K562 (cell line): Measurements from ENCODE around the gene HAPLN2. TPM values are rescaled to one million over a fixed set of nuclear protein-coding genes. Genes with fewer than 3 reads are reported as not detected.

Experiments used
- ARHGAP35 ChIP-seq: fragments of 450-650 bp; IDR thresholded peaks from 2 replicates; pipeline ENCODE4 v1.6.1; 2018; ENCODE audit not compliant: partially characterized antibody
- BDP1 ChIP-seq: IDR thresholded peaks from 3 replicates; pipeline ENCODE4 v1.6.1; 2011; ENCODE audit not compliant: insufficient read length, insufficient read depth
- CSDE1 ChIP-seq, 2 experiments: fragments of 450-650 bp; IDR thresholded peaks; 2 replicates each; pipeline ENCODE4 v1.6.1; 2016; ENCODE audit warnings: mild to moderate bottlenecking in 1 of 2
- EP300 ChIP-seq: IDR thresholded peaks from 2 replicates; pipeline ENCODE4 v1.6.1; 2012; ENCODE audit warnings: low read length, improper control_type of control experiment
- EP400 ChIP-seq: fragments of 450-650 bp; IDR thresholded peaks from 2 replicates; pipeline ENCODE4 v1.6.1; 2017; ENCODE audit warnings: antibody characterized with exemption, mild to moderate bottlenecking, moderate library complexity
- FOXP1 ChIP-seq: sonication (generic); formaldehyde crosslinking; IDR thresholded peaks from 2 replicates; pipeline ENCODE4 v1.8.0; 2022; ENCODE audit warnings: mild to moderate bottlenecking, missing genetic modification reagents
- GABPA ChIP-seq: fragments of 200-800 bp; sonication (Bioruptor generic); conservative IDR thresholded peaks from 2 replicates; pipeline ENCODE4 v1.6.1; 2016; ENCODE audit warnings: low read depth, missing genetic modification characterization, missing compliant biosample characterization
- GATA2 ChIP-seq: sonication (generic); formaldehyde crosslinking; IDR thresholded peaks from 2 replicates; pipeline ENCODE4 v1.4.0; 2020; ENCODE audit warnings: mild to moderate bottlenecking, missing genetic modification reagents
- GATAD2B ChIP-seq: fragments of 450-650 bp; IDR thresholded peaks from 2 replicates; pipeline ENCODE4 v1.6.1; 2017; ENCODE audit warnings: mild to moderate bottlenecking, borderline replicate concordance
- KDM2B ChIP-seq: fragments of 250-450 bp; sonication (Bioruptor Pico); IDR thresholded peaks from 2 replicates; pipeline ENCODE4 v1.8.0; 2021; ENCODE audit warnings: mild to moderate bottlenecking, moderate library complexity
- KLF10 ChIP-seq: fragments of 250-450 bp; sonication (Bioruptor Pico); IDR thresholded peaks from 2 replicates; pipeline ENCODE4 v1.6.1; 2021; ENCODE audit warnings: matching md5 sums
- LEF1 ChIP-seq: fragments of 450-650 bp; IDR thresholded peaks from 2 replicates; pipeline ENCODE4 v1.6.1; 2016; ENCODE audit warnings: mild to moderate bottlenecking
- MXI1 ChIP-seq: IDR thresholded peaks from 2 replicates; pipeline ENCODE4 v1.6.1; 2011; ENCODE audit warnings: low read depth, mild to moderate bottlenecking, improper control_type of control experiment, low read length
- PHB ChIP-seq: fragments of 250-450 bp; sonication (Bioruptor Pico); IDR thresholded peaks from 2 replicates; pipeline ENCODE4 v1.5.0; 2021
- RBM22 ChIP-seq: fragments of 200-400 bp; formaldehyde crosslinking; IDR thresholded peaks from 2 replicates; pipeline ENCODE4 v1.6.1; 2018; ENCODE audit warnings: low read length, low read depth; ENCODE audit not compliant: poor library complexity, severe bottlenecking
- RFX7 ChIP-seq: fragments of 250-450 bp; sonication (Bioruptor Pico); IDR thresholded peaks from 2 replicates; pipeline ENCODE4 v1.5.1; 2021; ENCODE audit warnings: mild to moderate bottlenecking
- SAFB ChIP-seq: fragments of 200-400 bp; formaldehyde crosslinking; IDR thresholded peaks from 2 replicates; pipeline ENCODE4 v1.6.1; 2017; ENCODE audit warnings: low read depth, low read length, borderline replicate concordance
- SMARCE1 ChIP-seq: fragments of 450-650 bp; IDR thresholded peaks from 2 replicates; pipeline ENCODE4 v1.7.1; 2016; ENCODE audit warnings: mild to moderate bottlenecking
- TEAD4 ChIP-seq, 2 experiments: sonication (generic) in 1 of 2; formaldehyde crosslinking in 1 of 2; IDR thresholded peaks; 2 replicates each; pipeline versions ENCODE4 v1.6.1 to v1.8.0; 2012 to 2022; ENCODE audit warnings: borderline replicate concordance in 1 of 2, inconsistent platforms in 1 of 2, low read length in 1 of 2, mild to moderate bottlenecking in 1 of 2, missing genetic modification reagents in 1 of 2
- ZBTB17 ChIP-seq: fragments of 450-650 bp; formaldehyde crosslinking; IDR thresholded peaks from 2 replicates; pipeline ENCODE4 v1.4.0; 2020; ENCODE audit warnings: mild to moderate bottlenecking
- ZNF384 ChIP-seq: IDR thresholded peaks from 2 replicates; pipeline ENCODE4 v1.6.1; 2012; ENCODE audit warnings: low read depth, low read length, improper control_type of control experiment
- ZNF668 ChIP-seq: fragments of 250-450 bp; sonication (Bioruptor Pico); IDR thresholded peaks from 2 replicates; pipeline ENCODE4 v1.8.0; 2022; ENCODE audit warnings: mild to moderate bottlenecking, inconsistent platforms
- ZNF764 ChIP-seq: fragments of 250-450 bp; sonication (Bioruptor Pico); IDR thresholded peaks from 2 replicates; pipeline ENCODE4 v1.4.0; 2020; ENCODE audit warnings: low read depth, mild to moderate bottlenecking, moderate library complexity
- ZNF766 ChIP-seq: fragments of 200-800 bp; sonication (Bioruptor generic); conservative IDR thresholded peaks from 2 replicates; pipeline ENCODE4 v1.6.1; 2016; ENCODE audit warnings: missing genetic modification characterization, missing compliant biosample characterization
- ZNF780A ChIP-seq: fragments of 250-450 bp; sonication (Bioruptor Pico); IDR thresholded peaks from 2 replicates; pipeline ENCODE4 v1.5.0; 2021; ENCODE audit warnings: mild to moderate bottlenecking
- polyA plus RNA-seq, 8 experiments: library from polyadenylated mRNA; depleted of rRNA in 4 of 8; stranded (reverse) in 5 of 8; unstranded in 3 of 8; fragments of >200 nt; fragmentation: Nextera tagmentation in 2 of 8; fragmentation: Illumina TruSeq in 1 of 8; extraction: Ambion mirVana in 2 of 8; extraction: Trizol in 1 of 8; gene quantifications; 2 replicates each; pipeline versions ENCODE4 v1.2.1 to v1.2.3, GENCODE V29; 2011 to 2014; ENCODE audit warnings: inconsistent platforms in 1 of 8, missing spikeins in 1 of 8
- total RNA-seq, 7 experiments: library from RNA; depleted of rRNA in 6 of 7; stranded (reverse); fragments of >200 nt in 6 of 7; fragmentation: Illumina TruSeq in 2 of 7; extraction: Trizol in 2 of 7; gene quantifications; 2 replicates each; pipeline versions ENCODE4 v1.2.1 to v1.2.3, GENCODE V29; 2011 to 2021; ENCODE audit warnings: low replicate concordance in 1 of 7
- TF ChIP-seq, protein P1 (sequence below): IDR thresholded peaks from 2 replicates; pipeline ENCODE4 v1.6.1; 2011; ENCODE audit not compliant: insufficient read length; ENCODE audit errors: extremely low read depth
- TF ChIP-seq, protein P2 (sequence below): fragments of 250-450 bp; sonication (Bioruptor Pico); IDR thresholded peaks from 2 replicates; pipeline ENCODE4 v1.5.0; 2021
- TF ChIP-seq, protein P3 (sequence below), 2 experiments: fragments of 200-800 bp in 1 of 2; sonication (Bioruptor generic) in 1 of 2; sonication (generic) in 1 of 2; formaldehyde crosslinking in 1 of 2; IDR thresholded peaks in 1 of 2; conservative IDR thresholded peaks in 1 of 2; 2 replicates each; pipeline versions ENCODE4 v1.5.0 to v1.6.1; 2016 to 2020; ENCODE audit warnings: missing compliant biosample characterization in 1 of 2, missing genetic modification characterization in 1 of 2, missing genetic modification reagents in 1 of 2

HAPLN2 gene
- total and polyA plus RNA-seq, 9 of the 15 experiments (the other 6 are each of a cell fraction or from before 2014, with no cell fraction given) = 0.14 to 5.2 (median 3.8) TPM; not detected in 4

DNA sequence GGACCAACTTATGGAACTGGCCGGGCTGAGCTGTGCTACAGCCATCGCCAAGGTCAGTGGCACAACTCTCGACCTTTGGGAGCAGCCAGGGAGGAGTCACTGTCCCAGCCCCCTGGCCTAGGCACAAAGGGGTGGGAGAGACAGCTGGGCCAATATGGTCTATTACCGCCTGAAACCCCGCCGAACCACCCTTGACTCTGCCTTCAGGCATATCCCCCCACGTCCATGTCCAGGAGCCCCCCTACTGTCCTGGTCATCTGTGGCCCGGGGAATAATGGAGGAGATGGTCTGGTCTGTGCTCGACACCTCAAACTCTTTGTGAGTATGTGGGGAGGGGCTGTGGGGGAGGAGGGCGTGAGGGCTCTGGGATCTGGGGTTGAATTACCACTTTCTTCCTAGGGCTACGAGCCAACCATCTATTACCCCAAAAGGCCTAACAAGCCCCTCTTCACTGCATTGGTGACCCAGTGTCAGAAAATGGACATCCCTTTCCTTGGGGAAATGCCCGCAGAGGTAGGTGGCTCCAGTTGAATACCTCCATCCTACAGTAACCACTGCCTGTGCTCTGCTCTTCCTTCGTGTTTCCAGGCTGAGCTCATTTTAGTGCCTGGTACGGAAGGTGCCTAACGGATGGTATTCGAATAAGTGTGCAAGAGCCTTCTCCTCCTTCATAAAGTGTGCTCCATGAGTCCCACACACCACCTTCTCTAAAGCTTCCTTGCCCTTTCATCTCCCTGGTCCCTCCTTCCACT is 26.9 kb upstream of the HAPLN2 start (continued):
- no peak for TF ChIP-seq CSDE1 (IDR thresholded peaks at IDR 0.05)
- 0 out of 2 replicates have a peak, but pooled peaks have one; percentile 0 for TF ChIP-seq EP400
- no peak for TF ChIP-seq ZNF668 (CRISPR knock-in tag)
- no peak for TF ChIP-seq KLF10 (CRISPR knock-in tag)
- TF ChIP-seq GATA2 (CRISPR knock-in tag) = no peak
- no peak for TF ChIP-seq ZNF766 (CRISPR knock-in tag)
- no peak for TF ChIP-seq BDP1
- TF ChIP-seq FOXP1 = peak; percentile 74; the same call in 1 of the 2 replicates
- no peak for TF ChIP-seq ZNF764 (CRISPR knock-in tag)
- no peak for TF ChIP-seq RBM22
- TF ChIP-seq ZNF384 = no peak
- TF ChIP-seq, protein P1, sequence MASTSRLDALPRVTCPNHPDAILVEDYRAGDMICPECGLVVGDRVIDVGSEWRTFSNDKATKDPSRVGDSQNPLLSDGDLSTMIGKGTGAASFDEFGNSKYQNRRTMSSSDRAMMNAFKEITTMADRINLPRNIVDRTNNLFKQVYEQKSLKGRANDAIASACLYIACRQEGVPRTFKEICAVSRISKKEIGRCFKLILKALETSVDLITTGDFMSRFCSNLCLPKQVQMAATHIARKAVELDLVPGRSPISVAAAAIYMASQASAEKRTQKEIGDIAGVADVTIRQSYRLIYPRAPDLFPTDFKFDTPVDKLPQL = no peak
- TF ChIP-seq LEF1 = no peak
- TF ChIP-seq EP300 = no peak
- no peak for TF ChIP-seq SAFB
- TF ChIP-seq RFX7 (CRISPR knock-in tag) = no peak
- 0 out of 2 replicates have a peak, but pooled peaks have one; percentile 0 for TF ChIP-seq PHB (CRISPR knock-in tag)
- TF ChIP-seq MXI1 = no peak
- no peak for TF ChIP-seq KDM2B (CRISPR knock-in tag)
- TF ChIP-seq TEAD4 (IDR thresholded peaks at IDR 0.05; ENCODE audit: low read length) = no peak
- no peak for TF ChIP-seq TEAD4 (CRISPR knock-in tag; IDR thresholded peaks at IDR 0.05; ENCODE audit: borderline replicate concordance)
- no peak for TF ChIP-seq ARHGAP35
- TF ChIP-seq SMARCE1 = no peak
- TF ChIP-seq GATAD2B = no peak
- TF ChIP-seq, protein P2, sequence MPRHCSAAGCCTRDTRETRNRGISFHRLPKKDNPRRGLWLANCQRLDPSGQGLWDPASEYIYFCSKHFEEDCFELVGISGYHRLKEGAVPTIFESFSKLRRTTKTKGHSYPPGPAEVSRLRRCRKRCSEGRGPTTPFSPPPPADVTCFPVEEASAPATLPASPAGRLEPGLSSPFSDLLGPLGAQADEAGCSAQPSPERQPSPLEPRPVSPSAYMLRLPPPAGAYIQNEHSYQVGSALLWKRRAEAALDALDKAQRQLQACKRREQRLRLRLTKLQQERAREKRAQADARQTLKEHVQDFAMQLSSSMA (CRISPR knock-in tag) = no peak
- no peak for TF ChIP-seq GABPA (tag)
- TF ChIP-seq ZBTB17 = no peak
- TF ChIP-seq ZNF780A (CRISPR knock-in tag) = no peak
- TF ChIP-seq, protein P3, sequence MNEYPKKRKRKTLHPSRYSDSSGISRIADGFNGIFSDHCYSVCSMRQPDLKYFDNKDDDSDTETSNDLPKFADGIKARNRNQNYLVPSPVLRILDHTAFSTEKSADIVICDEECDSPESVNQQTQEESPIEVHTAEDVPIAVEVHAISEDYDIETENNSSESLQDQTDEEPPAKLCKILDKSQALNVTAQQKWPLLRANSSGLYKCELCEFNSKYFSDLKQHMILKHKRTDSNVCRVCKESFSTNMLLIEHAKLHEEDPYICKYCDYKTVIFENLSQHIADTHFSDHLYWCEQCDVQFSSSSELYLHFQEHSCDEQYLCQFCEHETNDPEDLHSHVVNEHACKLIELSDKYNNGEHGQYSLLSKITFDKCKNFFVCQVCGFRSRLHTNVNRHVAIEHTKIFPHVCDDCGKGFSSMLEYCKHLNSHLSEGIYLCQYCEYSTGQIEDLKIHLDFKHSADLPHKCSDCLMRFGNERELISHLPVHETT (CRISPR knock-in tag; conservative IDR thresholded peaks at IDR 0.05 in 1 of 2, IDR thresholded peaks at IDR 0.05 in 1 of 2) = no peak
